Forelimb muscle (tissue), 1 donor: ENCODE measurements around the gene KIAA0319L. TPM values are rescaled to one million over a fixed set of nuclear protein-coding genes. Genes with fewer than 3 reads are reported as not detected.
"Not testable (repeated sequence)": the region's sequence is repeated elsewhere in the genome, so short reads cannot be mapped to it uniquely, and the experiment has no call there.

Source experiments
- DNase-seq: peaks from one replicate; pipeline ENCODE4 v3.0.0-alpha.2; 2013; ENCODE audit warnings: low read depth
- polyA plus RNA-seq: library from polyadenylated mRNA; unstranded; fragments of 120-200 nt; gene quantifications from one replicate; pipeline ENCODE4 v1.2.1, GENCODE V29; 2013; ENCODE audit not compliant: insufficient read length

Gene KIAA0319L
- polyA plus RNA-seq, 1 donor = 35.6 TPM

- no peak for DNase-seq
These were observed 67.0 kb downstream of the KIAA0319L start for GRCh38 chr1:35490250-35490649.

- DNase-seq = no peak
These were observed 68.9 kb downstream of the KIAA0319L start for GRCh38 chr1:35488336-35488735.

GRCh38 chr1:35486858-35487408 is 70.3 kb downstream of the KIAA0319L start:
- DNase-seq = no peak

- no peak for DNase-seq
These were observed 76.0 kb downstream of the KIAA0319L start for GRCh38 chr1:35481229-35481628.

- DNase-seq = no peak
These were observed 79.3 kb downstream of the KIAA0319L start for GRCh38 chr1:35477870-35478269.

- no peak for DNase-seq
These were observed 81.1 kb downstream of the KIAA0319L start for GRCh38 chr1:35475856-35476674.

GRCh38 chr1:35475356-35475755 is 81.8 kb downstream of the KIAA0319L start:
- DNase-seq = no peak

- not testable (repeated sequence) for DNase-seq
These were observed 84.0 kb downstream of the KIAA0319L start for GRCh38 chr1:35473216-35473615.

- no peak for DNase-seq
These were observed 86.1 kb downstream of the KIAA0319L start for GRCh38 chr1:35470977-35471613.

- no peak for DNase-seq
These were observed 91.1 kb downstream of the KIAA0319L start for GRCh38 chr1:35466120-35466519.

- DNase-seq = not testable (repeated sequence)
These were observed 93.5 kb downstream of the KIAA0319L start for GRCh38 chr1:35463749-35464148.

GRCh38 chr1:35463232-35463631 is 94.0 kb downstream of the KIAA0319L start:
- DNase-seq = no peak

GRCh38 chr1:35461966-35462651 is 95.1 kb downstream of the KIAA0319L start:
- DNase-seq = no peak

- DNase-seq = no peak
These were observed 96.4 kb downstream of the KIAA0319L start for GRCh38 chr1:35460796-35461195.

GRCh38 chr1:35454616-35455015 is 102.6 kb downstream of the KIAA0319L start:
- no peak for DNase-seq

- DNase-seq = no peak
These were observed 103.0 kb downstream of the KIAA0319L start for GRCh38 chr1:35454176-35454575.

GRCh38 chr1:35453031-35453430 is 104.2 kb downstream of the KIAA0319L start:
- no peak for DNase-seq

- DNase-seq = no peak
These were observed 105.0 kb downstream of the KIAA0319L start for GRCh38 chr1:35452106-35452774.

GRCh38 chr1:35451125-35451528 is 106.1 kb downstream of the KIAA0319L start:
- peak; percentile 59 for DNase-seq

GRCh38 chr1:35449334-35450008 is 107.7 kb downstream of the KIAA0319L start:
- DNase-seq = no peak

- DNase-seq = no peak
These were observed 108.8 kb downstream of the KIAA0319L start for GRCh38 chr1:35448344-35448801.
